HUES48 (cell line): ENCODE measurements around the gene LRP1B.

ENCODE experiments used
- H3K27ac ChIP-seq: one replicate; pipeline ENCODE4 v1.7.0; 2013; ENCODE audit warnings: low read depth, low read length, inconsistent platforms
- H3K27me3 ChIP-seq: 2 replicates; pipeline ENCODE4 v1.6.1; 2013; ENCODE audit warnings: mild to moderate bottlenecking, low read length; ENCODE audit not compliant: control insufficient read depth, insufficient read depth
- H3K36me3 ChIP-seq: 2 replicates; pipeline ENCODE4 v1.6.1; 2013; ENCODE audit warnings: low read length; ENCODE audit not compliant: control insufficient read depth, insufficient read depth
- H3K4me1 ChIP-seq: 2 replicates; pipeline ENCODE4 v1.6.1; 2013; ENCODE audit warnings: mild to moderate bottlenecking, low read length; ENCODE audit not compliant: control insufficient read depth, insufficient read depth
- H3K4me3 ChIP-seq: 2 replicates; pipeline ENCODE4 v1.5.1; 2013; ENCODE audit warnings: mild to moderate bottlenecking, low read depth, low read length
- H3K9ac ChIP-seq: 2 replicates; pipeline ENCODE4 v1.6.1; 2013; ENCODE audit warnings: mild to moderate bottlenecking, low read depth, low read length, moderate library complexity
- H3K9me3 ChIP-seq: 2 replicates; pipeline ENCODE4 v1.6.1; 2013; ENCODE audit warnings: low read length; ENCODE audit not compliant: control insufficient read depth, insufficient read depth

LRP1B gene

GRCh38 chr2:141957827-141958450 lies 172.9 kb downstream of the LRP1B start:
- Histone ChIP-seq H3K27ac (no peak overlapping the region), H3K27me3 (no peaks in the 10 kb centered on the region), H3K4me3 (no peak overlapping the region), H3K9ac (no peak overlapping the region), H3K9me3 (no peaks in the 10 kb centered on the region), H3K4me1 (no peaks in the 10 kb centered on the region), H3K36me3 (no peaks in the 10 kb centered on the region)

DNA sequence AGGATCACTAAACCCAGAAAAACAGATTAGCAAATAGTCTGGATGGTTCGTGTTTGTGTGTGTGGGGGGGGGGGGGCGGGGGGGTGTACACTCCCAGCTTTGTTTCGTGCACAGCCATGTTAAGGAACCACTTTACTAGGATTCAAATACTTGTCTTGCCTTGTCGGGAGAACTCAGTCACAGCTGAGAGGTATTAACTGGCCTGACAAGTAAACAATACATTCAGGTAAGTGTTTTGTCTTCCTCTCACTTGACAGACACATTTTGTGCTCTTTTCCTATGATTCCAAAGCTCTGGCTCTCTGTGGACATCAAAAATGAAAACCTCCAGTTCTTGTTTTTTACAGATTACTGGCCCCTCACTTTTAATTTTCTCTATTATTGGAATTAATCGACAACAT lies 173.5 kb downstream of the LRP1B start:
- Histone ChIP-seq H3K9ac (no peak overlapping the region), H3K36me3 (no peaks in the 10 kb centered on the region), H3K4me3 (no peak overlapping the region), H3K4me1 (no peaks in the 10 kb centered on the region), H3K9me3 (no peaks in the 10 kb centered on the region), H3K27me3 (no peaks in the 10 kb centered on the region), H3K27ac (no peak overlapping the region)

- Histone ChIP-seq H3K27ac (no peak overlapping the region), H3K4me3 (no peak overlapping the region), H3K36me3 (no peaks in the 10 kb centered on the region)
Observed at GRCh38 chr2:141947396-141948114, 183.3 kb downstream of the LRP1B start.

DNA sequence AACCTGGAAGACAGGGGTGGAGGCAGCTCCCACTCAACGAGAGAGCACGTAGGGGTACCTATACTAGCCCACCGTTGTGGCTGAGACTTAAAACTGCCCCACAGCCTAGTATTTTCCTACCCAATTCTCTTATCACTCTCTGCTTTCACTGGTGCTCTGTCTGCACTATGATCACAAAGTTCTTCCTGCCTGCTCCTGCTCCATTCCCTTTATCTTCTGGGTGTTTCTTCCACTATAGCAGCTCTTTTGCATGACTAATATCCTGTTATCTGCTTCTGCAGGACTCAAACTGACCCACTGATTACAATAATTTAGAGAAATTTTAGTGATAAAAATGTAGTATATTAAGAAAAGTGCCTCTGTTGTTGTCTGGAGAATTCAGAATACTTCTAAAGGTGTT lies 184.8 kb downstream of the LRP1B start:
- H3K9me3 ChIP-seq, result no peaks in the 10 kb centered on the region
- H3K36me3 ChIP-seq, result no peaks in the 10 kb centered on the region
- H3K9ac ChIP-seq, result no peak overlapping the region
- H3K4me1 ChIP-seq, result no peaks in the 10 kb centered on the region
- no peak overlapping the region for H3K27ac ChIP-seq
- no peak overlapping the region for H3K4me3 ChIP-seq
- H3K27me3 ChIP-seq, result no peaks in the 10 kb centered on the region

More at GRCh38 chr2:141947396-141948114, 183.3 kb downstream of the LRP1B start:
- H3K9me3 ChIP-seq, result no peaks in the 10 kb centered on the region
- H3K4me1 ChIP-seq, result no peaks in the 10 kb centered on the region
- no peak overlapping the region for H3K9ac ChIP-seq
- H3K27me3 ChIP-seq, result no peaks in the 10 kb centered on the region

GRCh38 chr2:141943918-141944317 lies 186.9 kb downstream of the LRP1B start:
- Histone ChIP-seq H3K9me3 (no peaks in the 10 kb centered on the region), H3K36me3 (no peaks in the 10 kb centered on the region), H3K4me1 (no peaks in the 10 kb centered on the region), H3K9ac (no peak overlapping the region), H3K27me3 (no peaks in the 10 kb centered on the region), H3K4me3 (no peak overlapping the region), H3K27ac (no peak overlapping the region)

DNA sequence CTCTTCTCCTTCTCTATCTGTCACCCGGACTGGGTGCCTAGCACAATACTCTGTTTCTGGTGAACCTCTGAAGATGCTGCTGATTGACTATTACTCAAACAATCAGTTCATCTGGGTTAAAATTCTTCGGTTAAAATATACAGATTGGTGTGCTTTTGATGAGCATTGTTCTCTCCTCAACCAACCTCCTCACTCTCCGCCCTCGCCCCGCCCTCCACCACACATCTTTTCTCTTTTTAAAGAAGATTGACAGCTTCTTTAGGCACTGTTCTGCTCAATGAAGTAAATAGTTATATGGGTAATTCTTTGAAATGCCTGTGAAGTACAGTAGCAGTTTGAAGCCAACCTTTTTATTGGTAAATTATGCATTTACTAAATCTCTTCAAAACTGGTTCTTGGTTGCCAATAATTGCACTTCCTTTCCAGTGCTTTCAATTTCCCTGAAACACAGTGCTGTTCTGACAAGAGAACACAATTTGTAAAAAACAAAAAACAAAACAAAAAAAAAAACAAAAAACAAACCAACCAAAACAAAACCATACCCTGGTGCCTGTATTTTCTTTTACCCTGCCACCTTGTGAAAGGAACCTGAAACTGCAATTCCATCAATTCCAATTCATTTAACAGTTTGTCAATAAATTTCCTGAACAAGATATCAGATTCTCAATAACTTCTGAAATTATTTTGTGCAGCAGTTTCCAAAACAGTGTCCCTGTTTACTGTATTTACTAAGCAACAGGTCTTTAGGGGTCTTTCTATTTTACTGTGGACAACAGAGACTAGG lies 188.6 kb downstream of the LRP1B start:
- Histone ChIP-seq H3K27ac (no peak overlapping the region), H3K4me1 (no peaks in the 10 kb centered on the region)

GRCh38 chr2:141941210-141941714 lies 189.6 kb downstream of the LRP1B start:
- Histone ChIP-seq H3K9me3 (no peaks in the 10 kb centered on the region), H3K4me1 (no peaks in the 10 kb centered on the region), H3K9ac (no peak overlapping the region), H3K27ac (no peak overlapping the region), H3K27me3 (no peaks in the 10 kb centered on the region), H3K4me3 (no peak overlapping the region), H3K36me3 (no peaks in the 10 kb centered on the region)

More for the DNA sequence above, 188.6 kb downstream of the LRP1B start:
- Histone ChIP-seq H3K9me3 (no peaks in the 10 kb centered on the region), H3K9ac (no peak overlapping the region), H3K4me3 (no peak overlapping the region), H3K36me3 (no peaks in the 10 kb centered on the region), H3K27me3 (no peaks in the 10 kb centered on the region)

DNA sequence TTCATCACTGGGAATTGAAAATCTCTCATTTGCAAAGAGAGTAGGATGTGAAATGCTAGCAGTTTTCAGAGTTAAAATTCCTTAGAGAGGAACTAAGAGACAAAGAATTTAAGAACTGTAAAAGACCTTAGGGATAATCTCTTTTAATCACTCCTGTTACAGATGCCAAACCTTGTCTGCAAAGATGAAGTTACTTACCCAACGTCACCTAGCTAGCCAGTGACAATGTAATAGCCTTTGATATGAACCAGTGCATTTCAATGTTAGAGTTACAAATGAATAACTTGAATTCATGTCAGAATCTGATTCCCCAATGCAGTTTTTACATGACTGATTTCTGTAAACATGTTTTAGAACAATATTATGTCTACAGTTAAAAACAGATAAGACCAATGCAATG lies 190.1 kb downstream of the LRP1B start:
- H3K27me3 ChIP-seq, result no peaks in the 10 kb centered on the region
- no peaks in the 10 kb centered on the region for H3K9me3 ChIP-seq
- H3K4me3 ChIP-seq, result no peak overlapping the region
- H3K36me3 ChIP-seq, result no peaks in the 10 kb centered on the region
- no peaks in the 10 kb centered on the region for H3K4me1 ChIP-seq
- no peak overlapping the region for H3K27ac ChIP-seq
- no peak overlapping the region for H3K9ac ChIP-seq

GRCh38 chr2:141933226-141933625 lies 197.6 kb downstream of the LRP1B start:
- Histone ChIP-seq H3K4me3 (no peak overlapping the region), H3K27ac (no peak overlapping the region), H3K27me3 (no peaks in the 10 kb centered on the region), H3K9ac (no peak overlapping the region), H3K9me3 (no peaks in the 10 kb centered on the region), H3K4me1 (no peaks in the 10 kb centered on the region), H3K36me3 (no peaks in the 10 kb centered on the region)

DNA sequence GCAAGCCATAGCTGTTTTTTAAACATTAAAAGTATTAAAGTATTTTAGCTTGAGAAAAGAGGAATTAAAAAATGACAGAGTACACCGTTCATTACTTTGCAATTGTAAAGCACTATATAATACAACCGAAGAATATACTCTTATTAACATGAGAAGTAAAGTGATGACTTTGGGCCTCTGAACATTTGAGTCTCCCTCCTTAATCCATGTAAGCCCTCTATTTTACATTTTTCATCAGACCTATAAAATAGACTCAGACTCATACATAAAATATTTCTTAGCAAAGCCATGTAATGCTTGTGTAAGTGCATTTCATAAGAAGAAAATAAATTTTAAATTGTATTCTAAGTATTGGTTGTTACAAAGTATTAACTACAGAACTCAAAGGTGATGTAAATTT lies 198.6 kb downstream of the LRP1B start:
- no peaks in the 10 kb centered on the region for H3K36me3 ChIP-seq
- no peak overlapping the region for H3K4me3 ChIP-seq
- H3K9ac ChIP-seq, result no peak overlapping the region
- no peaks in the 10 kb centered on the region for H3K9me3 ChIP-seq
- H3K4me1 ChIP-seq, result no peaks in the 10 kb centered on the region
- no peaks in the 10 kb centered on the region for H3K27me3 ChIP-seq
- no peak overlapping the region for H3K27ac ChIP-seq

GRCh38 chr2:141931797-141932196 lies 199.0 kb downstream of the LRP1B start:
- Histone ChIP-seq H3K27ac (no peak overlapping the region), H3K9ac (no peak overlapping the region), H3K36me3 (no peaks in the 10 kb centered on the region), H3K27me3 (no peaks in the 10 kb centered on the region), H3K9me3 (no peaks in the 10 kb centered on the region), H3K4me1 (no peaks in the 10 kb centered on the region), H3K4me3 (no peak overlapping the region)
